Naive B cell (primary cell): ENCODE results near the gene IL1R1. TPM values are rescaled to one million over a fixed set of nuclear protein-coding genes. Genes with fewer than 3 reads are reported as not detected.
A peak's percentile ranks its signal among the peaks of the same experiment; 100 is the strongest.

Experiments used
- ATAC-seq, 2 donors: fragments of 150-1000 bp; cut with Tn5 transposase; 2 replicates each; pipeline ENCODE4 v1.10.0; 2021; ENCODE audit warnings: low read depth in 2 of 2, mild to moderate bottlenecking in 2 of 2, moderate library complexity in 2 of 2
- DNase-seq: peaks from one replicate; pipeline ENCODE4 v3.0.0; 2022
- H3K27ac Mint-ChIP-seq, 6 donors: one replicate each; pipeline ENCODE4 v1.8.0; 2020 to 2022; ENCODE audit warnings: mild to moderate bottlenecking in 6 of 6, mixed read lengths in 6 of 6, moderate library complexity in 5 of 6, inconsistent platforms in 2 of 6
- H3K27me3 Mint-ChIP-seq, 3 donors: one replicate each; pipeline ENCODE4 v1.8.0; 2021 to 2022; ENCODE audit warnings: mixed read lengths in 3 of 3, mild to moderate bottlenecking in 1 of 3
- H3K36me3 Mint-ChIP-seq, 2 donors: one replicate each; pipeline ENCODE4 v1.8.0; 2020 to 2022; ENCODE audit warnings: mixed read lengths in 2 of 2, inconsistent platforms in 1 of 2, mild to moderate bottlenecking in 1 of 2
- H3K4me1 Mint-ChIP-seq, 3 donors: one replicate each; pipeline ENCODE4 v1.8.0; 2020 to 2022; ENCODE audit warnings: mixed read lengths in 3 of 3, inconsistent platforms in 1 of 3, mild to moderate bottlenecking in 1 of 3, moderate library complexity in 1 of 3
- H3K4me3 Mint-ChIP-seq, 8 donors: one replicate each; pipeline ENCODE4 v1.8.0; 2020 to 2022; ENCODE audit warnings: mild to moderate bottlenecking in 8 of 8, mixed read lengths in 8 of 8, moderate library complexity in 8 of 8, inconsistent platforms in 2 of 8
- H3K9me3 Mint-ChIP-seq, 7 donors: one replicate each; pipeline ENCODE4 v1.8.0; 2020 to 2022; ENCODE audit warnings: mixed read lengths in 7 of 7, mild to moderate bottlenecking in 5 of 7, inconsistent platforms in 2 of 7, moderate library complexity in 1 of 7
- polyA plus RNA-seq, 6 donors: library from polyadenylated mRNA; unstranded; fragments of 300-500 nt; fragmentation: Illumina TruSeq; gene quantifications; one replicate each; pipeline ENCODE4 v1.2.3, GENCODE V29; 2021; ENCODE audit warnings: low read depth in 6 of 6

The IL1R1 gene
- polyA plus RNA-seq, 6 donors from 2014 or later, result 0.29 TPM; not detected in 5

- Mint-ChIP-seq H3K27me3 (peaks cover 31 to 34% (median 31%) of the 10 kb centered on the region in 3 donors), H3K4me3 (no peak overlapping the region), H3K36me3 (no peaks in the 10 kb centered on the region), H3K4me1 (no peaks in the 10 kb centered on the region), H3K9me3 (peaks cover 0 to 4% (median 0%) of the 10 kb centered on the region in 7 donors), H3K27ac (no peak overlapping the region)
- ATAC-seq (no peak), DNase-seq (no peak)
Observed at GRCh38 chr2:102177814-102178478, 35.4 kb downstream of the IL1R1 start.

- no peak for ATAC-seq
- peaks cover 0 to 4% (median 0%) of the 10 kb centered on the region in 7 donors for H3K9me3 Mint-ChIP-seq
- no peaks in the 10 kb centered on the region for H3K4me1 Mint-ChIP-seq
- no peak overlapping the region for H3K4me3 Mint-ChIP-seq
- DNase-seq, result no peak
- no peak overlapping the region for H3K27ac Mint-ChIP-seq
- H3K36me3 Mint-ChIP-seq, result no peaks in the 10 kb centered on the region
- peaks cover 35 to 43% (median 38%) of the 10 kb centered on the region in 3 donors for H3K27me3 Mint-ChIP-seq
Observed at GRCh38 chr2:102179061-102179460, 36.5 kb downstream of the IL1R1 start.

GRCh38 chr2:102179788-102180686 lies 37.5 kb downstream of the IL1R1 start:
- Mint-ChIP-seq H3K4me1 (no peaks in the 10 kb centered on the region), H3K4me3 (no peak overlapping the region), H3K27ac (no peak overlapping the region), H3K9me3 (peaks cover 0 to 4% (median 0%) of the 10 kb centered on the region in 7 donors), H3K36me3 (no peaks in the 10 kb centered on the region), H3K27me3 (peaks cover 35 to 45% (median 40%) of the 10 kb centered on the region in 3 donors)
- no peak for ATAC-seq
- DNase-seq, result no peak

GRCh38 chr2:102180687-102180999 lies 38.1 kb downstream of the IL1R1 start:
- H3K4me1 Mint-ChIP-seq, result no peaks in the 10 kb centered on the region
- no peaks in the 10 kb centered on the region for H3K36me3 Mint-ChIP-seq
- ATAC-seq, result no peak

GRCh38 chr2:102181376-102181775 lies 38.8 kb downstream of the IL1R1 start:
- Mint-ChIP-seq H3K9me3 (peaks cover 0 to 4% (median 0%) of the 10 kb centered on the region in 7 donors), H3K36me3 (no peaks in the 10 kb centered on the region), H3K27ac (no peak overlapping the region), H3K4me3 (no peak overlapping the region), H3K27me3 (peaks cover 41 to 45% (median 45%) of the 10 kb centered on the region in 3 donors), H3K4me1 (no peaks in the 10 kb centered on the region)
- ATAC-seq, result no peak
- DNase-seq, result no peak

More at GRCh38 chr2:102180687-102180999, 38.1 kb downstream of the IL1R1 start:
- no peak for DNase-seq
- Mint-ChIP-seq H3K4me3 (no peak overlapping the region), H3K27ac (no peak overlapping the region), H3K9me3 (peaks cover 0 to 4% (median 0%) of the 10 kb centered on the region in 7 donors), H3K27me3 (peaks cover 40 to 45% (median 40%) of the 10 kb centered on the region in 3 donors)

- DNase-seq (no peak), ATAC-seq (no peak)
- peaks cover 0 to 4% (median 0%) of the 10 kb centered on the region in 7 donors for H3K9me3 Mint-ChIP-seq
- H3K27ac Mint-ChIP-seq, result no peak overlapping the region
- H3K4me3 Mint-ChIP-seq, result no peak overlapping the region
- H3K27me3 Mint-ChIP-seq, result peaks cover 45 to 48% (median 47%) of the 10 kb centered on the region in 3 donors
- no peaks in the 10 kb centered on the region for H3K4me1 Mint-ChIP-seq
- H3K36me3 Mint-ChIP-seq, result no peaks in the 10 kb centered on the region
Observed at GRCh38 chr2:102181919-102182635, 39.5 kb downstream of the IL1R1 start.

- ATAC-seq (no peak), DNase-seq (no peak)
- no peak overlapping the region for H3K4me3 Mint-ChIP-seq
- no peaks in the 10 kb centered on the region for H3K36me3 Mint-ChIP-seq
- H3K27me3 Mint-ChIP-seq, result peaks cover 52 to 57% (median 52%) of the 10 kb centered on the region in 3 donors
- peaks cover 5 to 7% (median 6%) of the 10 kb centered on the region in 3 donors for H3K4me1 Mint-ChIP-seq
- H3K27ac Mint-ChIP-seq, result no peak overlapping the region
- peaks cover 0 to 4% (median 0%) of the 10 kb centered on the region in 7 donors for H3K9me3 Mint-ChIP-seq
Observed at GRCh38 chr2:102184018-102184417, 41.5 kb downstream of the IL1R1 start.

- Mint-ChIP-seq H3K4me3 (no peak overlapping the region), H3K27me3 (peaks cover 49 to 57% (median 52%) of the 10 kb centered on the region in 3 donors), H3K36me3 (no peaks in the 10 kb centered on the region), H3K27ac (no peak overlapping the region), H3K9me3 (peaks cover 0 to 4% (median 0%) of the 10 kb centered on the region in 7 donors), H3K4me1 (peaks cover 5 to 7% (median 6%) of the 10 kb centered on the region in 3 donors)
- no peak for ATAC-seq
- no peak for DNase-seq
Observed at GRCh38 chr2:102184568-102184967, 42.0 kb downstream of the IL1R1 start.

- DNase-seq, result no peak
- Mint-ChIP-seq H3K4me1 (peaks cover 5 to 7% (median 6%) of the 10 kb centered on the region in 3 donors), H3K27me3 (peaks cover 51 to 59% (median 55%) of the 10 kb centered on the region in 3 donors), H3K27ac (no peak overlapping the region), H3K9me3 (peaks cover 0 to 4% (median 0%) of the 10 kb centered on the region in 7 donors), H3K36me3 (no peaks in the 10 kb centered on the region), H3K4me3 (no peak overlapping the region)
- no peak for ATAC-seq
Observed at GRCh38 chr2:102185347-102185746, 42.8 kb downstream of the IL1R1 start.

- peaks cover 0 to 4% (median 0%) of the 10 kb centered on the region in 7 donors for H3K9me3 Mint-ChIP-seq
- peak within 1 kb of the TSS in 6 of 8 donors; percentile 31 to 80 (median 62) for H3K4me3 Mint-ChIP-seq
- H3K27ac Mint-ChIP-seq, result peak within 1 kb of the TSS in 2 of 6 donors; percentile 73 to 82
- ATAC-seq (no peak), DNase-seq (no peak)
- peaks cover 5 to 7% (median 6%) of the 10 kb centered on the region in 3 donors for H3K4me1 Mint-ChIP-seq
- no peaks in the 10 kb centered on the region for H3K36me3 Mint-ChIP-seq
- H3K27me3 Mint-ChIP-seq, result peaks cover 44 to 52% (median 52%) of the 10 kb centered on the region in 3 donors
Observed at GRCh38 chr2:102186791-102187495, 44.4 kb downstream of the IL1R1 start, which contains the start of gene IL1RL2. Gene IL1RL2 (plus strand): TSS chr2:102187023. CDS start chr2:102187868, 845 bp downstream.

- Mint-ChIP-seq H3K27ac (peak overlapping the region in 2 of 6 donors; percentile 73 to 82), H3K4me3 (peak overlapping the region in 6 of 8 donors; percentile 31 to 80 (median 62)), H3K4me1 (peaks cover 5 to 7% (median 6%) of the 10 kb centered on the region in 3 donors), H3K9me3 (peaks cover 0 to 3% (median 0%) of the 10 kb centered on the region in 7 donors), H3K36me3 (no peaks in the 10 kb centered on the region), H3K27me3 (peaks cover 43 to 48% (median 46%) of the 10 kb centered on the region in 3 donors)
- no peak for DNase-seq
- ATAC-seq, result peak in 1 of 2 donors; percentile 36
Observed at GRCh38 chr2:102187496-102188150, 45.1 kb downstream of the IL1R1 start.
